DMS79 (cell line): ENCODE measurements around the gene ARL13A.
"Not testable (repeated sequence)": the region's sequence is repeated elsewhere in the genome, so short reads cannot be mapped to it uniquely, and the experiment has no call there.

Experiments
- DNase-seq: peaks from one replicate; lab custom pipeline; 2025; lab: John Stamatoyannopoulos, UW

Gene ARL13A

GRCh38 chrX:100969408-100969807, at the start of gene ARL13A:
Gene ARL13A, plus strand, starts transcription at chrX:100969708. Its CDS starts 3,982 bp downstream, at chrX:100973690.
- DNase-seq: no peak

DNA sequence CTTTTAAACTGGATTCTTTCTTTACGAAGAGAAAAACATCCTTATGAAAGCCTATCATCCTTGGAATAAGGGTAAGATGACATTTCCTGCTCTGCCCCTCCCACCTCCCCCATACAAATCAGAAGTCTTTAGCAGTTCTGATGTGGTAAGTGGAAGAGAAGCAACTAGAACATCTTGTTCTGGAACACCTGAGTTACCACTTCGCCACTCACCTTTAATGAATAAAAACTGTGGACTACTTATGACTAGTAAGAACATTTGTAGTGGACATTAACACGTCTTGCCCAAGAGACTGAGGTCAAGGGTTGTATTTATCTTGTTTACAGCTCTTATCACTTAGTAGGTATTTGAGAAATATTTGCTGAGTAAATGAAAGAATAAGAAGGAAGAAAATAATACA, 45.1 kb upstream of the ARL13A start:
- DNase-seq: no peak

GRCh38 chrX:100926453-100926852, 43.1 kb upstream of the ARL13A start:
- no peak for DNase-seq

- peak; percentile 63 for DNase-seq
Measured at GRCh38 chrX:100928660-100929613, 40.6 kb upstream of the ARL13A start, which contains the start of gene XKRX. Gene XKRX, minus strand, starts transcription at chrX:100928917. Its CDS starts 613 bp downstream, at chrX:100928304.

DNA sequence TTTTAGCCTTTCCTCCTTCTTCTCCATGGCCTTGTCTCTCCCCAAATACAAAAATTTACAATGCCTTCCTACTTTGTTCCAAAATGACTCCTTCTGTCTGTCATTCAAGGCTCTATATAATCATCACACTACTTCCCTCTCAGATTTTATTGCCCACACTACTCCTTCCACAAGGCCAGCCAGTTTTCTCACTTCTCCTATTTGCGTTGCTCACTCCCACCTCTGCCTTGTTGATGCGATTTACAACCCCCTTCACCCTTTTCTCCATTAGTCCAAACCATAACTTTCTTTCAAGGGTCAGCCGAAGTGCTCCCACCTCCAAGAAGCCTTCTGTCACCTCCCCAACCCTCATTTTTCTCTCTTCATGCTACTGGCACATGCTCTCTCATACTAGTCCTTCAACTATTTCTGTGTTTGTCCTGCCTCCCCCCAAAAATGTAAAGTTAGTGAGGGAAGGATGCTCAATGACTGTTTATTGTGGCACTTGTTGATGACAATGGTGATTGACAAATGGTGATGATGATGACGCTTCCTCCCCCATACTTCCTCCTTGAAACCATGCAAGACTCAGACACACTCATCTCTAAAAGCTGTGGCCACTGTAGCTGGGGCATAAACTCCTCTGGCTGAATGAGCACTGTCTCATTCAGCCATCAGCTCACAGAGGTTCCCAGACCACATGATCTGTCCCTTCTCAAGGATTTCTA, 38.1 kb upstream of the ARL13A start:
- no peak for DNase-seq

GRCh38 chrX:100931925-100932285, 37.6 kb upstream of the ARL13A start:
- DNase-seq: no peak

GRCh38 chrX:100935767-100936166, 33.7 kb upstream of the ARL13A start:
- DNase-seq: no peak

- peak; percentile 27 for DNase-seq
Measured at GRCh38 chrX:100939333-100939732, 30.2 kb upstream of the ARL13A start.

- DNase-seq: no peak
Measured at GRCh38 chrX:100944601-100945000, 24.9 kb upstream of the ARL13A start.

- no peak for DNase-seq
Measured at GRCh38 chrX:100946299-100946927, 23.1 kb upstream of the ARL13A start.

DNA sequence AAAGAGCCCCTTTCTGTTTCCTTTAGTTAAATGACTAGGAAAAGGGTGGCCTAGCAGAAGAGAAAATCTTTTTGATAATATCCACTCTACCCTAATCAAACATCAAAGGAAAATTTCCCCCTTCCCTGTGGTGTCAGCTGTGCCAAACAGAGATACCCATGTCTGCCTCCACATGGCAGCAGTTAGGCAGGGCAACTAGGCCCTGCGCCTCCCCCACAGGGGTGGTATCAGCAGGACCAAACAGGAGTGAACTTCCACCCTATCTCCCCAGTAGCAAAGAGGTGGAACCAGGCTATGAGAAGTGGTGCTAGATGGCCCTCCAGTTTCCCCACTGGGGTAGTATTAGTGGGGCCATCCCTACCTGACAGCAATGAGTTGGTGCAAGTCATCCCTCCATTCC, 21.0 kb upstream of the ARL13A start:
- DNase-seq: no peak

DNA sequence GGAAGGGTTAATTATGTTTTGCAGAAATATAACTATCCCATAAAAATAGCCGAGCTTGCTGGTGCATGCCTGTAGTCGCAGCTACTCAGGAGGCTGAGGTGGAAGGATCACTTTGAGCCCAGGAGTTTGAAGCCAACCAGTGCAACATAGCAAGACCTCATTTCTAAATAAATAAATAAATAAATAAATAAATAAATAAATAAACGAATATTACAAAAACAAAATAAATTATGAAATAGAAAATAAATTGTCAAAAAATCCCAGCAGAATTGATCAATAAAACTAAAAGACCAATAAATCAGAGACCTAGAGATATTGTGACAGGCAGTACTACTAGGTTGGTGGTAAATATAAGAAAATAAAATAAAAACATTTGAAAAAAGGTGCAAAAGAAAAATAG, 6.7 kb upstream of the ARL13A start:
- DNase-seq: no peak

DNA sequence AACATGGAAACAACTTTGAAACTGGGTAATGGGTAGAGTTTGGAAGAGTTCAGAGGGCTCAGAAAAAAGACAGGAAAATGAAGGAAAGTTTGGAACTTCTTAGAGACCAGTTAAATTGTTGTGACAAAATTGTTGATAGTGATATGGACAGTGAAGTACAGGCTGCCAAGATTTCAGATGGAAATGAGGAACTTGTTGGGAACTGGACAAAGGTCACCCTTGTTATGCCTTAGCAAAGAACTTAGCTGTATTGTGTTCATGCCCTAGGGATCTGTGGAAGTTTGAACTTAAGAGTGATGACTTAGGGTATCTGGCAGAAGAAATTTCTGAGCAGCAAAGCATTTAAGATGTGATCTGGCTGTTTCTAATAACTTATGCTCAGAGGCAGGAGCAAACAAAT, 5.1 kb upstream of the ARL13A start:
- DNase-seq: no peak

- DNase-seq: no peak
Measured at GRCh38 chrX:100969936-100970335, 428 bp downstream of the ARL13A start.

GRCh38 chrX:100973411-100973810, 3.9 kb downstream of the ARL13A start:
- no peak for DNase-seq

DNA sequence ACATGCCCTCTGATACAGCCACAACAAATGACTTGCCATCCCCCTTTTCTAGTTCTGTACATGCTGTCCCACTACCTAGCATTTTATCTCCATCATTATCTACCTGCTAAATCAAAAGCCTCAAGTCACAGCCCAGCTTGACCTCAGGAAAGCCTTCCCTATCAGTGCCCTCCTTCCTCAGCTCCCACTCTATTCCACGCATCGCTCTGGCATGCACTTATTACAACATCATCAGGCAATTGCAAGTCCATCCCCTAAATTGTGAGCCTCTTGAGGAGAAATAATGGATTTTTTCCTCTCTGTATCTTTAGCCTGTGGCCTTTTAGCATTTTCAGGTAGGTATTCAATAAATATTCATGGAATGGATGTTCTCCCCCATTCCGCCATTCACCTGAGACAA, 5.7 kb downstream of the ARL13A start:
- DNase-seq: no peak

DNA sequence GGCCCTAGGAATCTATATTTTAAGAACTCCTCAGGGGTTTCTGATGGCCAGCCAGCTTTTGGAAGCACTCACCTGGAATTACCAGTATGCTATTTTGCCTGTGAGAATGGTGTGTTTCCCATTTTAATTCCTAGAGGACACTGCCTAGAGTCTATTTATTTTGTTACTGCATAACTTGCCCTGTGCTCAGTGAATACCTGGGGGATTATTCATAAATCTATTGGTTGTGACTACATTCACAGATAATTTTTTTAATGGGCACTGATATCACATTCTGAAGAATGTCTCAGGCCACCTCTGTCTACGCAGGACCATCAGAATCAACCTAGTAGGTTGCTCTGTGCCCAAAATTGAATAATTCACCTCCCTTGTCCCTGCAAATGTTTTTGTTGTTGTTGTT, 6.7 kb downstream of the ARL13A start:
- DNase-seq: no peak

GRCh38 chrX:100979881-100980607, 10.5 kb downstream of the ARL13A start:
- DNase-seq: no peak

DNA sequence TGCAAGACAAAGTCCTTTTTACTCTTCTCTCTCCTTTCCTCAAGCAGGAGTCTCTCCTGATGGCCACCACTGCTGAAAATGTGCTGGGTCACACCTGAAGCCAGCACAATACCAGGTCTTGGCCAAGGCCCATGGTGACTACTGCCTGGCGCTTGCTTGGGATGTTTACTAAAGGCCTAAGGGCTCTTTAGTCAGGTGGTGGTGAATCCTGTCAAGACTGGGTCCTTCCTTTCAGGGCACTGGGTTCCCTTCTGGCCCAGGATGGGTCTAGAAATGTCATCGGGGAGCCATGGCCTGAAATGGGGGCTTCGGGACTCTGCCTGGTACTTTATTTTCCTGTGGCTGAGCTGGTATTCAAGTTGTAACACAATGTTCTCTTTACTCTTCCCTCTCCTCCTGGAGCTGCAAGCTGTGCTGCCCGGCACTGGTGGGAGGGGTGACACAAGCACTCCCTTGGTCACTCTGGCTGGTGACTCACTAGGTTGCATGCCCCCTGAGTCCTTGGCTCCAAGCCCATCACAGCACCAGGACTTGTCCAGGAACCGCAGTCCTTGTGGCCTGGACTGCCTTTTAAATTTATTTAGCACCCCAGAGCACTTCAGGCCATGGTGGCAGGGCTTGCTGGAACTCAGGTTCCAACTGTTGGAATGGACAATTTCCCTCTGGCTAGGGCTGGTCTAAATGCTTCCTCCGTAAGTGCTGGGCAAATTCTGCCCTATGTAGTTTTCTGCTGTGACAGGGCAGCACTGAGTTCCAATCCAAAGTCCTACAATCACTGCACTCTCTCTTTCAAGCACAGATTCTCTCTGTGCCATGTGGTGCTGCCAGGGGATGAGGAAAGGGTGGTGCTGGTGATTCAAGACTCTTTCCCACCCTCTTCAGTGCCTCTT, 11.3 kb downstream of the ARL13A start:
- no peak for DNase-seq

DNA sequence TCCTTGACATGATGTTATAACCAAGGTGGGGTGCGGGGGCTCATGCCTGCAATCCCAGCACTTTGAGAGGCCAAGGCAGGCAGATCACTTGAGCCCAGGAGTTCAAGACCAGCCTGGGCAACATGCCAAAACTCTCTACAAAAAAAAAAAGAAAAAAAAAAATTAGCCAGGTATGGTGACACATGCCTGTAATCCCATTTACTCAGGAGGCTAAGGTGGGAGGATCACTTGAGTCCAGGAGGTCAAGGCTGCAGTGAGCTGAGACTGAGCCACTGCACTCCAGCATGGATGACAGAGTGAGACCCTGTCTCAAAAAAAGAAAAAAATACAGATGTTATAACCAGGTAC, 12.0 kb downstream of the ARL13A start:
- DNase-seq: not testable (repeated sequence)

DNA sequence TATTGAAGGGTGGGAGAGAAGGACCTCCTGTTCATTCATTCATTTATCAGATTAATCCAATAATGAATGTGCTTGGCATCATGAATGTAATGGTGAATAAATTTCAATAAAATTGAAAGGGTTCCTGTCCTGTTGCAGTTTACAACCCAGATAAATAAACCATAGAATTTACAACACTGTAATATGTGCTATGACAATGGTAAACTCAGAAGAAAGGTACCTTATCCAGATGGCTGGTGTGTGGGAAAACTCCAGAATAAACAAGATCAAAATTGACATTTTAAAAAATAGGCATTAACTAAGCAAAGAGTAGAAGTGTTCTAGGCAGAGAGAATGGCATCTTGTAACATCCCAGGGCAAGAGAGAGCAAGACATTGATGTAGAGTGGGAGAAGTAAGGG, 15.3 kb downstream of the ARL13A start:
- no peak for DNase-seq
